GM18909 (cell line): Measurements from ENCODE around the gene ISCU.
A peak's percentile ranks its signal among the peaks of the same experiment; 100 is the strongest.
"Not testable (repeated sequence)": the region's sequence is repeated elsewhere in the genome, so short reads cannot be mapped to it uniquely, and the experiment has no call there.

Source experiments
- ATAC-seq: cut with Tn5 transposase; IDR thresholded peaks from one replicate; pipeline ENCODE4 v1.9.1; 2021; ENCODE audit warnings: mild to moderate bottlenecking; ENCODE audit not compliant: unreplicated experiment, poor library complexity

ISCU gene

DNA sequence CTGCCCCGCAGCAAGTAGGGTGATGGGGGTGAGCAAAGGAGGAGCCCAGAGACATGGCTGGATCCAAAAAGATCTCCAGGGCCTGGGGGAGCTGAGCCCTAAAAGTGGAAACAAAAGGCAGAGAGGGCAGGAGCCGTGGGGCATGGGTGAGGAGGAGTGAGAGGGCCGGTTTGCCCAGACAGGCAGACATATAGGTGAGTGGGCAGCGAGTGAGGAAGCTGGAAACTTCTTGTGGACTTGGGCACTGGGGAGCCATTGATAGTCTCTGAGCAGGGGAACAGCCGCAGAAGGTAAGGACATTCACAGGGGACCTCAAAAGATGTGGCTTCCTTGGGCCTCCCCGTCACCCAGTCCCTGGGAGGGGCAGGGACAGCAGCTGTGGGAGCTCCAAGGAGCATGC is 52.2 kb downstream of the ISCU start:
- ATAC-seq = no peak

DNA sequence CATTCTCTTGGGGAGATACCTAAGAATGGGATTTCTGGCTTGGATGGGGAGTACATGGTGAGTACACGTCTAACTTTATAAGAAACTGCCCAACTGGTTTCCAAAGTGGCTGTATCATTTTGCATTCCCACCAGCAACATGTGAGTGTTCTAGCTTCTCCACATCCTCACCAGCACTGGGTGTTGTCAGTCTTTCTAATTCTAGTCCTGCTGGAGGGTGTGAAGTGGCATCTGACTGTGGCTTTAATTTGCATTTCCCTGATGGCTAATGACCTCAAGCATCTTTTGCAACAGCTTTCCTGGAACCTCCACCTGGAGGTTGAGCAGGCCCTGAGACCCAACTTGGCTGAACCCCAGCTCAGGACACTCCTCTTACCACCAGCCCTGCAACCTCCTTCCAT is 53.5 kb downstream of the ISCU start:
- ATAC-seq = no peak

GRCh38 chr12:108616359-108616758 is 54.0 kb downstream of the ISCU start:
- ATAC-seq = no peak

DNA sequence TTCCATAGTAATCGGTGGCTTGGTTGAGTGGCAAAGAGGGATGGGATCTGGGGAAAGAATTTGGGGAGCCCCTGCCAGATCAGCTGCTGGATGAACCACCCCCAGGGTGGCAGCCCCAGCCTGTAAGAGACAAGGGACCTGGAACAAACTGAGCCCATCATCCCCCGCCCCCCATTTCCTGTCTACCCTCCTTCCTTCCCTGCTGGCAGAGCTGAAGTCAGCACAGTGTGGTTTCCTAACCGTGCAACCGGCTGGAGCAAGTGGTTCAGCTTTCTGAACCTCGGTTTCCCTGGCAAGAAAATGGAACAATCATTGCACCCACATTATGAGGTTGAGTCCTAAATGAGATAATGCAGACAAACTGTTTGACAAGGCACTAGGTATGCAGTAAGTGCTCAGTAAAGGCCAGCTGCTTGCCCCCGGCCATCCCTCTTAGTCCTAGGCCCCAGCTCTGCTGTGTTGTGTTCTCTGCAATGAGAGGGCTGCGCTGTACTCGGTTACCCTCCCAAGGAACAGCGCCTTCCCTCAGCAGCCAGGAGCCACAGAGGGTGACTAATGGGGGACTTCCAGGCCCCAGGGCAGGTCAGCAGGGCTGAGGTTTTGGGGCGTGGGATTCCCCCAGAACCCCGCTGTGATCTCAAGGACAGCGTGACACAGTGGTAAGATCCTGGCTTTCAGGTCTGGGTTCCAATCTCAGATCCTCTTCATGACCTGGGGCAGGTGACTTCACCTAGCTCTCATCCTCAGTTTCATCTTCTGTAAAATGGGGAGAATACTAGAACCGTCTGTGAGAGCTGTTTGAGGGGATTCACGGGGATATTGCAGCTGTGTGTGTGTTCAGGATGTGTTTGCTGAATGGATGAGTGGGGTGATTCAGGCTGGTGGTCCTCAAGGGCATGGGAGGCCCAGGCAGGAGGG is 54.8 kb downstream of the ISCU start:
- ATAC-seq = peak; percentile 83

DNA sequence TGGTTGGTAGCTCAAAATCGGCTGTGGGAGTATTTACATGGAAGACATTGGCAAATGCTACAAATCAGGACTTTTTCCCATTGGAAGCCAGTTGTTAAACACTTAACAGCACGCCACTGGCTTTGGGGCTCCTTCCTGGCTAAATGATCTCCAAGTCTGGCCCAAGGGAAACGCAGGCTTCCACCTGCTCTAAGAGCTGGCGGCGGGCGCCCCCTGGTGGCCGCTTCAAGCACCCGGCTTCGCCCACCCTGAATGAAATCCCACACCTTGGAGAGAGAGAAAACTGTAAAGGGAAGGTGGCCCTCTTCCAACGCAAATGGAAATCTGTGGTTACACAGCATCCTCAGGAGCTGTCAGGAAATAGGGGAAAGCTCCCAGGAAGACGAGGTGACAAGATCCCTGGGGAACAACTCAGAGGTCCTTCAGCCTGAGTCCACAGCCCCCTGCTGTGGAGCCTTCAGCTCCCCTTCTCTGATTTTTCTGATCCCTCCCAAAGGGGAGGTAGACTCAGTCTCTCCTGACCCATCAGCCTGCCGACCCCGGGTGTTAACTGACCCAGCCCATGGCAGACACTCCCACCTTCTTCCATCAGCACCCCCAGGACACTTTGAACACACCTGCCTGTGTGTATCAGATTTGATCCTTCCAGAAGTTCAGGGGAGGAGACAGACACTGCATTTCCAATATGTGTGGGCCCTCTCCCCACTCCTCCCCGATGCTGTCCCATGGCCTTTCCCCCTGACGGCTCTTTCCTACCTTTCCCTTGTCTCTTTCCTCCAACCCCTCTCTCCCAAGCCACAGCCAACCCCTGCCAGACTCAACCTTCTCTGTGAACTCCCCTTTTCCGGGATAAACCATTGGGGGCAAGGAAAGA is 55.9 kb downstream of the ISCU start:
- peak; percentile 45 for ATAC-seq

DNA sequence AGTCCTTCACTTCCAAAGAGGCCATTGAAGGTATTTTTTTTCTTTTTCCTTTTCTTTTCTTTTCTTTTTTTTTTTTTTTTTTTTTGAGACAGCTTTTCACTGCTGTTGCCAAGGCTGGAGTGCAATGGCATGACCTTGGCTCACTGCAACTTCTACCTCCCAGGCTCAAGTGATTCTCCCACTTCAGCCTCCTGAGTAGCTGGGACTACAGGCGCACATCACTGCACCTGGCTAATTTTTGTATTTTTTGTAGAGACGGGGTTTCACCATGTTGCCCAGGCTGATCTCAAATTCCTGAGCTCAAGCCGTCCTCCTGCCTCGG is 56.5 kb downstream of the ISCU start:
- not testable (repeated sequence) for ATAC-seq
